T-helper 22 cell (primary cell): ENCODE data around the gene TTLL8.

Experiments
- DNase-seq: peaks from one replicate; pipeline ENCODE4 v3.0.0-alpha.2; 2020; ENCODE audit warnings: low read depth

Gene TTLL8

GRCh38 chr22:50082961-50083461 lies 24.9 kb upstream of the TTLL8 start:
- DNase-seq, result no peak

- no peak for DNase-seq
Observed at GRCh38 chr22:50082197-50082715, 24.2 kb upstream of the TTLL8 start.

- no peak for DNase-seq
Observed at GRCh38 chr22:50081426-50082196, 23.5 kb upstream of the TTLL8 start.

GRCh38 chr22:50080077-50080465 lies 22.0 kb upstream of the TTLL8 start:
- no peak for DNase-seq

GRCh38 chr22:50078761-50079160 lies 20.7 kb upstream of the TTLL8 start:
- no peak for DNase-seq

- no peak for DNase-seq
Observed at GRCh38 chr22:50078246-50078645, 20.1 kb upstream of the TTLL8 start.

GRCh38 chr22:50076646-50077535 lies 18.8 kb upstream of the TTLL8 start:
- no peak for DNase-seq

- no peak for DNase-seq
Observed at GRCh38 chr22:50074551-50075530, 16.7 kb upstream of the TTLL8 start.

- no peak for DNase-seq
Observed at GRCh38 chr22:50074056-50074455, 16.0 kb upstream of the TTLL8 start.

GRCh38 chr22:50072714-50073538 lies 14.8 kb upstream of the TTLL8 start:
- no peak for DNase-seq

- no peak for DNase-seq
Observed at GRCh38 chr22:50072167-50072555, 14.1 kb upstream of the TTLL8 start.

GRCh38 chr22:50071432-50072166 lies 13.5 kb upstream of the TTLL8 start:
- DNase-seq, result no peak

- DNase-seq, result no peak
Observed at GRCh38 chr22:50070366-50070765, 12.3 kb upstream of the TTLL8 start.

- DNase-seq, result no peak
Observed at GRCh38 chr22:50068096-50068495, 10.0 kb upstream of the TTLL8 start.

- no peak for DNase-seq
Observed at GRCh38 chr22:50067244-50067643, 9.1 kb upstream of the TTLL8 start.

- no peak for DNase-seq
Observed at GRCh38 chr22:50064453-50064852, 6.4 kb upstream of the TTLL8 start.

GRCh38 chr22:50063589-50064393 lies 5.7 kb upstream of the TTLL8 start:
- DNase-seq, result no peak

- DNase-seq, result no peak
Observed at GRCh38 chr22:50062509-50063135, 4.5 kb upstream of the TTLL8 start.
